ENCODE results near the gene LRRC28.

GRCh38 chr15:99252326-99252725 lies 1.0 kb downstream of the LRRC28 start:
- TF ChIP-seq POLR2AphosphoS5 (IDR thresholded peaks at IDR 0.05) (no peak), CTCF (IDR thresholded peaks at IDR 0.05) (no peak), POLR2A (IDR thresholded peaks at IDR 0.05; ENCODE audit: low read depth) (no peak), EP300 (IDR thresholded peaks at IDR 0.05) (no peak)

Data from esophagus muscularis mucosa (tissue), 4 donors.